NCI-H345 (cell line): Measurements from ENCODE around the gene HOXD10.

ENCODE experiments used
- DNase-seq: peaks from one replicate; lab custom pipeline; 2025; lab: John Stamatoyannopoulos, UW

HOXD10 gene

GRCh38 chr2:176082824-176083751, 33.5 kb upstream of the HOXD10 start:
- no peak for DNase-seq

GRCh38 chr2:176083796-176084261, 32.7 kb upstream of the HOXD10 start, which contains the start of gene EVX2:
EVX2 (minus strand) TSS chr2:176083962; CDS start chr2:176083776, 186 bp downstream.
- DNase-seq = no peak

- peak; percentile 10 for DNase-seq
These were observed 31.9 kb upstream of the HOXD10 start for GRCh38 chr2:176084611-176085119.

- peak; percentile 16 for DNase-seq
These were observed 31.3 kb upstream of the HOXD10 start for GRCh38 chr2:176085120-176085788.

- DNase-seq = peak; percentile 75
These were observed 30.5 kb upstream of the HOXD10 start for GRCh38 chr2:176085861-176086771.

GRCh38 chr2:176087330-176088047, 29.1 kb upstream of the HOXD10 start:
- no peak for DNase-seq

- peak; percentile 78 for DNase-seq
These were observed 28.3 kb upstream of the HOXD10 start for GRCh38 chr2:176088048-176088936.

GRCh38 chr2:176088937-176089842, 27.4 kb upstream of the HOXD10 start:
- DNase-seq = no peak

GRCh38 chr2:176089843-176090395, 26.7 kb upstream of the HOXD10 start:
- DNase-seq = no peak

- no peak for DNase-seq
These were observed 25.7 kb upstream of the HOXD10 start for GRCh38 chr2:176090862-176091261.

- DNase-seq = no peak
These were observed 25.0 kb upstream of the HOXD10 start for GRCh38 chr2:176091329-176092258.

GRCh38 chr2:176092270-176093144, 24.1 kb upstream of the HOXD10 start, which contains the start of gene HOXD13:
HOXD13 (plus strand) TSS chr2:176092721; CDS start chr2:176092891, 170 bp downstream.
- DNase-seq = peak; percentile 21

GRCh38 chr2:176093145-176093897, 23.3 kb upstream of the HOXD10 start:
- no peak for DNase-seq

- DNase-seq = no peak
These were observed 22.7 kb upstream of the HOXD10 start for GRCh38 chr2:176093898-176094249.

GRCh38 chr2:176094349-176094748, 22.2 kb upstream of the HOXD10 start:
- DNase-seq = no peak

- DNase-seq = no peak
These were observed 21.2 kb upstream of the HOXD10 start for GRCh38 chr2:176095421-176095820.
